ENCODE data around the gene FILIP1.
"Not testable (repeated sequence)": the region's sequence is repeated elsewhere in the genome, so short reads cannot be mapped to it uniquely, and the experiment has no call there.

The FILIP1 gene

GRCh38 chr6:75438442-75439116 is 55.0 kb downstream of the FILIP1 start:
- no peak for DNase-seq (ENCODE audit: low spot score)
- POLR2A ChIA-PET (ENCODE audit: low non-redundant PET), result no interaction called here
- CTCF ChIA-PET, result interaction anchor here (0.6 kb wide), 2 partner anchors 42 to 1129 kb away, joined by 4 to 5 read pairs; no protein-coding TSS in a partner anchor
- TF ChIP-seq, protein P1, sequence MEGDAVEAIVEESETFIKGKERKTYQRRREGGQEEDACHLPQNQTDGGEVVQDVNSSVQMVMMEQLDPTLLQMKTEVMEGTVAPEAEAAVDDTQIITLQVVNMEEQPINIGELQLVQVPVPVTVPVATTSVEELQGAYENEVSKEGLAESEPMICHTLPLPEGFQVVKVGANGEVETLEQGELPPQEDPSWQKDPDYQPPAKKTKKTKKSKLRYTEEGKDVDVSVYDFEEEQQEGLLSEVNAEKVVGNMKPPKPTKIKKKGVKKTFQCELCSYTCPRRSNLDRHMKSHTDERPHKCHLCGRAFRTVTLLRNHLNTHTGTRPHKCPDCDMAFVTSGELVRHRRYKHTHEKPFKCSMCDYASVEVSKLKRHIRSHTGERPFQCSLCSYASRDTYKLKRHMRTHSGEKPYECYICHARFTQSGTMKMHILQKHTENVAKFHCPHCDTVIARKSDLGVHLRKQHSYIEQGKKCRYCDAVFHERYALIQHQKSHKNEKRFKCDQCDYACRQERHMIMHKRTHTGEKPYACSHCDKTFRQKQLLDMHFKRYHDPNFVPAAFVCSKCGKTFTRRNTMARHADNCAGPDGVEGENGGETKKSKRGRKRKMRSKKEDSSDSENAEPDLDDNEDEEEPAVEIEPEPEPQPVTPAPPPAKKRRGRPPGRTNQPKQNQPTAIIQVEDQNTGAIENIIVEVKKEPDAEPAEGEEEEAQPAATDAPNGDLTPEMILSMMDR (conservative IDR thresholded peaks at IDR 0.05; ENCODE audit: low read depth), result no peak
- H3K27ac ChIP-seq, result no peak overlapping the region

DNA sequence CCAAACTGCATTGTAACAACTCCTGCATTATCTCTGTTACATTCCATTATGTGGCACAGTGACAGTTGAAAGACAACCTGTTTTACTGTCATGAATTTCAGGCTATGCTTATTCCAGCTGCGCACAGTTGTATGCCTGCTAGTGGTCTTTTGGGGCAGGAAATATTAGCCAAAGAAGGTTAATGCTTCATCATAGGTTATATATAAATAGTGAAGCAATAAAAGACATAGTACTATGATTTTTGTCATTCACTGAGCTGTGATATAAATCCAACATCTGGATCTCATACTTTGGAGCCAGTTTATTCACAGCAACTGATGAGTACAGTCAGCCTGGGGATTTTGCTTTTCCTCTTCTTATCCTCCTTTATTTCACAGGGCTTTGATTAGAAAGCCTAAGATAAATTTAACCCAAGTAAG is 55.6 kb downstream of the FILIP1 start:
- no peak overlapping the region for H3K27ac ChIP-seq
- ChIA-PET CTCF (no interaction called here), POLR2A (ENCODE audit: low non-redundant PET) (no interaction called here)
- TF ChIP-seq, protein P1 (conservative IDR thresholded peaks at IDR 0.05; ENCODE audit: low read depth), result no peak
- no peak for DNase-seq (ENCODE audit: low spot score)

- ChIA-PET CTCF (interaction anchor here (0.8 kb wide), 1 partner anchor 82 kb away, joined by 3 read pairs; no protein-coding TSS in a partner anchor), POLR2A (ENCODE audit: low non-redundant PET) (no interaction called here)
- TF ChIP-seq, protein P1 (conservative IDR thresholded peaks at IDR 0.05; ENCODE audit: low read depth), result no peak
- H3K27ac ChIP-seq, result no peak overlapping the region
- peak; percentile 33 for DNase-seq (ENCODE audit: low spot score)
Observed at GRCh38 chr6:75437421-75437891, 56.1 kb downstream of the FILIP1 start.

GRCh38 chr6:75436869-75437268 is 56.7 kb downstream of the FILIP1 start:
- DNase-seq (ENCODE audit: low spot score), result no peak
- CTCF ChIA-PET, result interaction anchor here (0.8 kb wide), 1 partner anchor 81 kb away, joined by 3 read pairs; no protein-coding TSS in a partner anchor
- H3K27ac ChIP-seq, result no peak overlapping the region
- POLR2A ChIA-PET (ENCODE audit: low non-redundant PET), result no interaction called here
- TF ChIP-seq, protein P1 (conservative IDR thresholded peaks at IDR 0.05; ENCODE audit: low read depth), result no peak

DNA sequence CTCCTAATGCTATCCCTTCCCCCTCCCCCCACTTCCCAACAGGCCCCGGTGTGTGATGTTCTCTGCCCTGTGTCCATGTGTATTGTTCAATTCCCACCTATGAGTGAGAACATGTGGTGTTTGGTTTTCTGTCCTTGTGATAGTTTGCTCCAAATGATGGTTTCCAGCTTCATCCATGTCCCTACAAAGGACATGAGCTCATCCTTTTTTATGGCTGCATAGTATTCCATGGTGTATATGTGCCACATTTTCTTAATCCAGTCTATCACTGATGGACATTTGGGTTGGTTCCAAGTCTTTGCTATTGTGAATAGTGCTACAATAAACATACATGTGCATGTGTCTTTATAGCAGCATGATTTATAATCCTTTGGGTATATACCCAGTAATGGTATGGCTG is 60.8 kb downstream of the FILIP1 start:
- DNase-seq (ENCODE audit: low spot score); H3K27ac ChIP-seq; POLR2A ChIA-PET (ENCODE audit: low non-redundant PET); CTCF ChIA-PET: not testable (repeated sequence)

DNA sequence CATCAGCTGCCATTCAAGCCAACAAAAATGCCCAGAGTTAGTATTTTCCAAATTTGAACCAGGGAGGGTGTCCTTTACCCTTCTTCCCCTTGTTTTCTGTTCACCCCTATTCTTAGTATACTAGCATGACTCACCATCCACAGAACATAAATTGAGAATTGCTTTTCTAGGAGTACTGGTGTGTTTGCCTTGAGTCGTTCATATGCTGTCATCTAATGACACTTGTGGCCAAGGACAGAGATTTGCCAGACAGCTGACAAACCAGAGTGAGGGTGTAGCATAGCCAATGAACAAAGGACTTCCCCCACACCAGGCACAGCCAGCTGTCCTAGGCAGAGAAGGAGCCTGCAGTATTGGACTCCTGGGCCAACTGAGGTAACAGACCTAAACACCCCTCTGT is 62.2 kb downstream of the FILIP1 start:
- no peak overlapping the region for H3K27ac ChIP-seq
- ChIA-PET POLR2A (ENCODE audit: low non-redundant PET) (no interaction called here), CTCF (no interaction called here)
- TF ChIP-seq, protein P1 (conservative IDR thresholded peaks at IDR 0.05; ENCODE audit: low read depth), result no peak
- no peak for DNase-seq (ENCODE audit: low spot score)

GRCh38 chr6:75430631-75431325 is 62.8 kb downstream of the FILIP1 start:
- no peak for DNase-seq (ENCODE audit: low spot score)
- CTCF ChIA-PET, result interaction anchor here (0.5 kb wide), 1 partner anchor 800 kb away, joined by 3 read pairs; no protein-coding TSS in a partner anchor
- TF ChIP-seq, protein P1 (conservative IDR thresholded peaks at IDR 0.05; ENCODE audit: low read depth), result no peak
- H3K27ac ChIP-seq, result no peak overlapping the region
- POLR2A ChIA-PET (ENCODE audit: low non-redundant PET), result no interaction called here

All from RWPE1 (cell line).